NCI-H446 (cell line): ENCODE measurements around the gene CADPS.

Experiments used
- DNase-seq, 2 experiments: peaks; one replicate each; lab custom pipeline; 2025; lab: John Stamatoyannopoulos, UW

CADPS gene

GRCh38 chr3:62355703-62356102 is 519.5 kb downstream of the CADPS start:
- no peak for DNase-seq
